ENCODE data around the gene AFF3.

AFF3 gene

DNA sequence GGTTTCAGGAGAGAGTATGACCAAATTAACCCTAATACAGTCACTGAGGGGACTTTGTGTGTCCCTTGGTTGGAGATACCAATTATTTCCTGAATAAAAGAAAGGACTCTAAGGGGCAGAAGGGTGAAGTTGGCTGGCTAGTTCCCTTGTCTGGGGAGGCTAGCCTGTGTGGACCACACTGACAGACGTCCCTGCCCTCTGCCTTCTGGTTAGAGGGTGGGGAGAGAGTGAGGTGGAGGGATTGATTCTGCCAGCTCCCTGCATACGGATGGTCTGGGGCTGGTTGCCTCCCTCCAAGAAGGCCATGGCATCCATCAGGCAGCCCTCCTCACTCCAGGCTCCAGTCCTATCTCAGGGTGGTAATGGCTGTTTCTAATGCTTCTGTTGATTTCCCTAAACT, 37.4 kb upstream of the AFF3 start:
- Histone ChIP-seq H3K4me2 (ENCODE audit: low read length) (no peak overlapping the region), H3K4me1 (ENCODE audit: insufficient read depth, low read length, severe bottlenecking) (peaks cover 28% of the 10 kb centered on the region), H3K4me3 (ENCODE audit: low read depth, low read length, poor library complexity, severe bottlenecking) (no peak overlapping the region), H4K20me1 (ENCODE audit: insufficient read depth, low read length) (no peaks in the 10 kb centered on the region), H3K79me2 (ENCODE audit: insufficient read depth, low read length) (no peaks in the 10 kb centered on the region), H2AFZ (ENCODE audit: low read length) (no peak overlapping the region), H3K27me3 (ENCODE audit: insufficient read depth, low read length) (no peaks in the 10 kb centered on the region; the same call in 1 of the 2 replicates), H3K9me2 (ENCODE audit: low read depth, low read length) (no peaks in the 10 kb centered on the region), H3K36me3 (ENCODE audit: insufficient read depth, low read length) (no peaks in the 10 kb centered on the region), H3K9me3 (ENCODE audit: low read length) (no peaks in the 10 kb centered on the region), H3F3A (ENCODE audit: insufficient read depth, low read length) (no peaks in the 10 kb centered on the region), H3K9ac (ENCODE audit: low read length) (no peak overlapping the region), H3K27ac (ENCODE audit: low read depth, low read length, poor library complexity, severe bottlenecking) (no peak overlapping the region)
- no peak for TF ChIP-seq EZH2 (IDR thresholded peaks at IDR 0.05; ENCODE audit: borderline replicate concordance, low read length)
- TF ChIP-seq, protein P1, sequence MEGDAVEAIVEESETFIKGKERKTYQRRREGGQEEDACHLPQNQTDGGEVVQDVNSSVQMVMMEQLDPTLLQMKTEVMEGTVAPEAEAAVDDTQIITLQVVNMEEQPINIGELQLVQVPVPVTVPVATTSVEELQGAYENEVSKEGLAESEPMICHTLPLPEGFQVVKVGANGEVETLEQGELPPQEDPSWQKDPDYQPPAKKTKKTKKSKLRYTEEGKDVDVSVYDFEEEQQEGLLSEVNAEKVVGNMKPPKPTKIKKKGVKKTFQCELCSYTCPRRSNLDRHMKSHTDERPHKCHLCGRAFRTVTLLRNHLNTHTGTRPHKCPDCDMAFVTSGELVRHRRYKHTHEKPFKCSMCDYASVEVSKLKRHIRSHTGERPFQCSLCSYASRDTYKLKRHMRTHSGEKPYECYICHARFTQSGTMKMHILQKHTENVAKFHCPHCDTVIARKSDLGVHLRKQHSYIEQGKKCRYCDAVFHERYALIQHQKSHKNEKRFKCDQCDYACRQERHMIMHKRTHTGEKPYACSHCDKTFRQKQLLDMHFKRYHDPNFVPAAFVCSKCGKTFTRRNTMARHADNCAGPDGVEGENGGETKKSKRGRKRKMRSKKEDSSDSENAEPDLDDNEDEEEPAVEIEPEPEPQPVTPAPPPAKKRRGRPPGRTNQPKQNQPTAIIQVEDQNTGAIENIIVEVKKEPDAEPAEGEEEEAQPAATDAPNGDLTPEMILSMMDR (IDR thresholded peaks at IDR 0.05; ENCODE audit: low read length) = no peak

GRCh38 chr2:100178864-100179263, 36.5 kb upstream of the AFF3 start:
- Histone ChIP-seq H2AFZ (ENCODE audit: low read length) (no peak overlapping the region), H3K4me3 (ENCODE audit: low read depth, low read length, poor library complexity, severe bottlenecking) (no peak overlapping the region), H3K9me2 (ENCODE audit: low read depth, low read length) (no peaks in the 10 kb centered on the region), H3K4me2 (ENCODE audit: low read length) (no peak overlapping the region), H3F3A (ENCODE audit: insufficient read depth, low read length) (no peaks in the 10 kb centered on the region), H3K9ac (ENCODE audit: low read length) (no peak overlapping the region), H3K9me3 (ENCODE audit: low read length) (no peaks in the 10 kb centered on the region), H3K27me3 (ENCODE audit: insufficient read depth, low read length) (no peaks in the 10 kb centered on the region), H3K79me2 (ENCODE audit: insufficient read depth, low read length) (no peaks in the 10 kb centered on the region), H3K4me1 (ENCODE audit: insufficient read depth, low read length, severe bottlenecking) (peaks cover 32% of the 10 kb centered on the region), H3K27ac (ENCODE audit: low read depth, low read length, poor library complexity, severe bottlenecking) (peak overlapping the region; percentile 9), H3K36me3 (ENCODE audit: insufficient read depth, low read length) (no peaks in the 10 kb centered on the region), H4K20me1 (ENCODE audit: insufficient read depth, low read length) (no peaks in the 10 kb centered on the region)
- TF ChIP-seq, protein P1 (IDR thresholded peaks at IDR 0.05; ENCODE audit: low read length) = no peak
- no peak for TF ChIP-seq EZH2 (IDR thresholded peaks at IDR 0.05; ENCODE audit: borderline replicate concordance, low read length)

DNA sequence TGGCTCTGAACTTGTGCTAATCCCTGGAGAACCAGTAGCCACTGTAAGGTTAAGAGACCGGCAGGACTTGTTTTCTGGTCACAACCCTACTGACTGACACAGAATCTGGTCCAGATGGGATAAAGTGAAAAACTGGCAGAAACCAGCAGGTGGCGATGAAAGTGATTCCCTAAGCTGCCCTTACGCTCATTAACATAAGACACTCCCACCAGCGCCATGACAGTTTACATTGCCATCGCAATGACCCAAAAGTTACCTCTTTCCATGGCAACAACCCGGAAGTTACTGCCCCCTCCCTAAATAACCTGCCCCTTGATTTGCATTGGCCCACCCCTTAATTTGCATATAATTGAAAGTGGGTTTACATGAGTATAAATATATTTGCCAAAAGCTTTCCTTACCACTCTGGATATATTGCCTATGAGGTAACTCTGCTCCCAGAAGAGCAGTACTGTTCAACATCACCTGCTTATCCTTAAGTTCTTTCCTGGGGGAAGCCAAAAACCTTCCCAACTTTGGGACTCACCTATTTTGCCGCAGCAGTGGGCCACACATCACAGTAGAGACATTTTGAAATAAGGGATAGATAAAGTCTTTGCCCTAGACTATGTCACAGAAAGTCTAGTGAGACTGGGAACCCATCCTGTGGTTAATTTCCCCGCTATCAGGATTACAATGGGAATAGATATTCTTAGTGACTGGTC, 35.8 kb upstream of the AFF3 start:
- peak overlapping the region; percentile 31; the same call in 1 of the 2 replicates for H3K4me2 ChIP-seq (ENCODE audit: low read length)
- H3K79me2 ChIP-seq (ENCODE audit: insufficient read depth, low read length) = no peaks in the 10 kb centered on the region
- peak overlapping the region; percentile 3; the same call in 1 of the 2 replicates for H3K9ac ChIP-seq (ENCODE audit: low read length)
- H3K9me3 ChIP-seq (ENCODE audit: low read length) = no peaks in the 10 kb centered on the region
- no peak for TF ChIP-seq EZH2 (IDR thresholded peaks at IDR 0.05; ENCODE audit: borderline replicate concordance, low read length)
- TF ChIP-seq, protein P1 (IDR thresholded peaks at IDR 0.05; ENCODE audit: low read length) = peak; percentile 75
- no peaks in the 10 kb centered on the region for H3F3A ChIP-seq (ENCODE audit: insufficient read depth, low read length)
- H3K4me1 ChIP-seq (ENCODE audit: insufficient read depth, low read length, severe bottlenecking) = peaks cover 35% of the 10 kb centered on the region
- H3K27me3 ChIP-seq (ENCODE audit: insufficient read depth, low read length) = no peaks in the 10 kb centered on the region
- H3K9me2 ChIP-seq (ENCODE audit: low read depth, low read length) = no peaks in the 10 kb centered on the region
- H3K4me3 ChIP-seq (ENCODE audit: low read depth, low read length, poor library complexity, severe bottlenecking) = no peak overlapping the region
- H3K27ac ChIP-seq (ENCODE audit: low read depth, low read length, poor library complexity, severe bottlenecking) = peak overlapping the region; percentile 49
- no peaks in the 10 kb centered on the region for H3K36me3 ChIP-seq (ENCODE audit: insufficient read depth, low read length)
- H4K20me1 ChIP-seq (ENCODE audit: insufficient read depth, low read length) = no peaks in the 10 kb centered on the region
- no peak overlapping the region for H2AFZ ChIP-seq (ENCODE audit: low read length)

Measured in OCI-LY1 (cell line).